Testis (tissue), 3 donors: ENCODE results near the gene TWSG1. TPM values are rescaled to one million over a fixed set of nuclear protein-coding genes. Genes with fewer than 3 reads are reported as not detected.

Experiments
- DNase-seq: peaks from one replicate; pipeline ENCODE4 v3.0.0-alpha.2; 2019
- H3K27ac ChIP-seq, 2 donors: fragments of 200-600 bp; sonication (generic); one replicate each; pipeline ENCODE4 v1.5.1; 2019
- H3K27me3 ChIP-seq: fragments of 200-600 bp; sonication (generic); one replicate; pipeline ENCODE4 v1.5.1; 2019
- H3K36me3 ChIP-seq: fragments of 200-600 bp; sonication (generic); one replicate; pipeline ENCODE4 v1.5.1; 2017; ENCODE audit warnings: low read depth; ENCODE audit errors: missing control alignments
- H3K4me1 ChIP-seq: fragments of 200-600 bp; sonication (generic); one replicate; pipeline ENCODE4 v1.5.1; 2019
- H3K4me3 ChIP-seq, 2 donors: fragments of 200-600 bp; sonication (generic); one replicate each; pipeline ENCODE4 v1.5.1; 2017 to 2019
- H3K9me3 ChIP-seq: fragments of 200-600 bp; sonication (generic); one replicate; pipeline ENCODE4 v1.5.1; 2017
- CTCF ChIP-seq, 3 experiments: fragments of 450-650 bp in 2 of 3; fragments of 200-600 bp in 1 of 3; sonication (generic) in 1 of 3; IDR thresholded peaks; one replicate each; pipeline ENCODE4 v1.5.1; 2016 to 2019; ENCODE audit warnings: antibody characterized with exemption in 3 of 3, mild to moderate bottlenecking in 2 of 3, moderate library complexity in 1 of 3
- POLR2A ChIP-seq: fragments of 450-650 bp; IDR thresholded peaks from one replicate; pipeline ENCODE4 v1.6.1; 2017; ENCODE audit warnings: antibody characterized with exemption, mild to moderate bottlenecking, moderate library complexity
- WGBS, 2 donors: methylation state at CpG; one replicate each; pipeline ENCODE4 v1.1.5; 2018; 5-methylcytosine and 5-hydroxymethylcytosine counted together
- intact Hi-C: fragments of 100-400 bp; cut with DNase I; formaldehyde crosslinking; loops from one replicate; pipeline ENCODE4 v1.15.1; 2023; ENCODE audit warnings: low total_unique reads
- polyA plus RNA-seq: library from polyadenylated mRNA; stranded (reverse); fragments of 350-450 nt; fragmentation: Illumina TruSeq; extraction: RNeasy Lipid Tissue Mini Kit (QIAGEN cat#74804); gene quantifications from one replicate; pipeline ENCODE4 v1.2.3, GENCODE V29; 2014; ENCODE audit warnings: low read depth, low replicate concordance; ENCODE audit not compliant: insufficient read depth
- total RNA-seq, 2 donors: library from RNA; depleted of rRNA; stranded (reverse); fragments of >200 nt; gene quantifications; one replicate each; pipeline ENCODE4 v1.2.3, GENCODE V29; 2016

TWSG1 gene
- total and polyA plus RNA-seq, 3 donors from 2014 or later, result 20.1 to 26.6 (median 23.8) TPM

- no peak for DNase-seq
- no peaks in the 10 kb centered on the region for H3K36me3 ChIP-seq
- no peak for TF ChIP-seq CTCF (IDR thresholded peaks at IDR 0.05)
- no peak for TF ChIP-seq POLR2A
- no peak overlapping the region for H3K27ac ChIP-seq
- 89 to 93% methylated on average over 6 of the region's 6 CpGs for WGBS, 2 donors
- H3K4me3 ChIP-seq, result no peak overlapping the region
- intact Hi-C loops, result no loop called here
- no peaks in the 10 kb centered on the region for H3K9me3 ChIP-seq
- H3K27me3 ChIP-seq, result no peaks in the 10 kb centered on the region
- no peaks in the 10 kb centered on the region for H3K4me1 ChIP-seq
These were observed 30.0 kb upstream of the TWSG1 start for GRCh38 chr18:9304388-9305070.

DNA sequence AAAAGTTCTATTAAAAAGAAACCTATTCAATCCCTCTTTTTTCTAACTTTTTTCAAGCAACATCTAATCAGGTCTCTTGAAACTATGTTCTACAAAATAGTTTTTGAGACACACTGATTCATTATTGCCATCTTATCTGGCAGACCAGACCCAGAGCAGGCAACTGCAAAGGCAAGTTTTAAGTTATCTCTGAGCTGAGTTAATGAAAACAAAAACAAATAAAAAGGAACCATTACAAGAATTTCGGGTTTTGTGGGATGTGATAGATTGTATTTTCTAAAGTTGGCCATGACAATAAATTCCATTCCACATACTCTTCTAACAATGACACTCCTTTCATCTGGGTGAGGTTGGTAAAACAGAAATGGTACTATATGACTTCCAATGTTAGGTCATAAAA lies 15.2 kb upstream of the TWSG1 start:
- Histone ChIP-seq H3K27ac (no peak overlapping the region), H3K27me3 (no peaks in the 10 kb centered on the region), H3K36me3 (no peaks in the 10 kb centered on the region), H3K9me3 (no peaks in the 10 kb centered on the region), H3K4me3 (no peak overlapping the region), H3K4me1 (no peaks in the 10 kb centered on the region)
- no peak for TF ChIP-seq POLR2A
- TF ChIP-seq CTCF (IDR thresholded peaks at IDR 0.05), result no peak
- WGBS, 2 donors, result 52 to 53% methylated on average over 1 of the region's 1 CpG
- intact Hi-C loops, result no loop called here
- DNase-seq, result no peak

GRCh38 chr18:9321017-9321452 lies 13.5 kb upstream of the TWSG1 start:
- no peak for TF ChIP-seq POLR2A
- no peak for TF ChIP-seq CTCF (IDR thresholded peaks at IDR 0.05)
- H3K27ac ChIP-seq, result no peak overlapping the region
- H3K4me3 ChIP-seq, result no peak overlapping the region
- no peak for DNase-seq
- no peaks in the 10 kb centered on the region for H3K36me3 ChIP-seq
- intact Hi-C loops, result no loop called here
- WGBS, 2 donors, result 62 to 63% methylated on average over 4 of the region's 4 CpGs
- H3K27me3 ChIP-seq, result no peaks in the 10 kb centered on the region
- no peaks in the 10 kb centered on the region for H3K4me1 ChIP-seq
- H3K9me3 ChIP-seq, result no peaks in the 10 kb centered on the region

DNA sequence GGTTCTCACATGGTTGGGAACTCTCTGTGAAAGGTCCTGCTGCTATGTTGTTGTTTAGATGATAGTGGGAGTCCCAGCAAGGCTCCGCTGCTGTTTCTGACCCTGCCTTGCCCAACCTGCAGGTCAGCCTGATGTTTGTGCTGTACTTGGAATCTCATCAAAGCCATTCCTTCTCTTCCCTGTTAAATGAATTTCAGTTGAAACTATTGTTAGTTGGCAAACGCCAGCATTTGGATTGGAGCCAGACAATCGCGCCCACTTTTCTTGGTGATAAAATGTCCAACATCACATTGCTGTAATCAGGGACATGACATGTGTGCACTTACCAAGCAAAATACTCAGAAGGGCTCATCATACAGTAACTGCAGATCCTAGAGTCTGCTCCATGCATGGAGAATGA lies 12.8 kb upstream of the TWSG1 start:
- intact Hi-C loops, result no loop called here
- 50 to 75% methylated on average over 4 of the region's 4 CpGs for WGBS, 2 donors
- H3K27ac ChIP-seq, result no peak overlapping the region
- no peaks in the 10 kb centered on the region for H3K36me3 ChIP-seq
- TF ChIP-seq POLR2A (no peak), CTCF (IDR thresholded peaks at IDR 0.05) (no peak)
- no peaks in the 10 kb centered on the region for H3K4me1 ChIP-seq
- DNase-seq, result no peak
- H3K27me3 ChIP-seq, result no peaks in the 10 kb centered on the region
- H3K4me3 ChIP-seq, result no peak overlapping the region
- H3K9me3 ChIP-seq, result no peaks in the 10 kb centered on the region

- H3K36me3 ChIP-seq, result no peaks in the 10 kb centered on the region
- no peaks in the 10 kb centered on the region for H3K9me3 ChIP-seq
- H3K4me3 ChIP-seq, result no peak overlapping the region
- TF ChIP-seq POLR2A, result no peak
- no peak for TF ChIP-seq CTCF (IDR thresholded peaks at IDR 0.05)
- no peak for DNase-seq
- no peaks in the 10 kb centered on the region for H3K27me3 ChIP-seq
- no peaks in the 10 kb centered on the region for H3K4me1 ChIP-seq
- WGBS, 2 donors, result 89 to 93% methylated on average over 2 of the region's 2 CpGs
- intact Hi-C loops, result no loop called here
- no peak overlapping the region for H3K27ac ChIP-seq
These were observed 11.8 kb upstream of the TWSG1 start for GRCh38 chr18:9322744-9323143.
